NOMO-1 treated with DMSO at 0.1 percent for 48 hours (cell line): ENCODE results near the gene KPTN.

Experiments used
- DNase-seq: peaks from one replicate; lab custom pipeline; 2025; ENCODE audit not compliant: unreplicated experiment; lab: John Stamatoyannopoulos, UW

Gene KPTN

GRCh38 chr19:47509170-47509847 is 25.3 kb upstream of the KPTN start:
- DNase-seq = no peak

GRCh38 chr19:47508721-47509120 is 24.7 kb upstream of the KPTN start:
- no peak for DNase-seq

GRCh38 chr19:47507924-47508553 is 24.0 kb upstream of the KPTN start:
- no peak for DNase-seq

GRCh38 chr19:47507012-47507411 is 23.0 kb upstream of the KPTN start:
- DNase-seq = no peak

GRCh38 chr19:47506459-47506858 is 22.4 kb upstream of the KPTN start:
- DNase-seq = no peak

GRCh38 chr19:47505506-47505905 is 21.5 kb upstream of the KPTN start:
- DNase-seq = no peak

GRCh38 chr19:47503826-47504150 is 19.8 kb upstream of the KPTN start:
- DNase-seq = no peak

- no peak for DNase-seq
Observed at GRCh38 chr19:47503130-47503825, 19.3 kb upstream of the KPTN start.

GRCh38 chr19:47499863-47500830 is 16.1 kb upstream of the KPTN start:
- no peak for DNase-seq

- DNase-seq = no peak
Observed at GRCh38 chr19:47499371-47499770, 15.4 kb upstream of the KPTN start.

- DNase-seq = no peak
Observed at GRCh38 chr19:47498561-47498960, 14.5 kb upstream of the KPTN start.

GRCh38 chr19:47497821-47498520 is 14.0 kb upstream of the KPTN start:
- DNase-seq = no peak

- DNase-seq = no peak
Observed at GRCh38 chr19:47497050-47497766, 13.2 kb upstream of the KPTN start.

- no peak for DNase-seq
Observed at GRCh38 chr19:47495478-47496372, 11.7 kb upstream of the KPTN start.

- no peak for DNase-seq
Observed at GRCh38 chr19:47494729-47495128, 10.7 kb upstream of the KPTN start.

GRCh38 chr19:47494211-47494547 is 10.2 kb upstream of the KPTN start:
- DNase-seq = no peak

- DNase-seq = no peak
Observed at GRCh38 chr19:47493378-47494210, 9.6 kb upstream of the KPTN start.
